Mesenchymal stem cell (in vitro differentiated cells and primary cell): ENCODE measurements around the gene AUTS2.

ENCODE experiments used
- DNase-seq: peaks from one replicate; pipeline ENCODE4 v3.0.0-alpha.2; 2013
- H2AFZ ChIP-seq: one replicate; pipeline ENCODE4 v1.6.1; 2013; ENCODE audit warnings: low read depth, mild to moderate bottlenecking, control low read depth, inconsistent platforms, low read length, moderate library complexity
- H2AK5ac ChIP-seq: 2 replicates; pipeline ENCODE4 v1.6.1; 2013; ENCODE audit warnings: low read length, moderate library complexity, mild to moderate bottlenecking, inconsistent platforms; ENCODE audit not compliant: severe bottlenecking
- H2BK120ac ChIP-seq: one replicate; pipeline ENCODE4 v1.6.1; 2013; ENCODE audit warnings: low read depth, mild to moderate bottlenecking, inconsistent platforms, low read length, moderate library complexity
- H2BK12ac ChIP-seq, 2 experiments: one replicate each; pipeline ENCODE4 v1.6.1; 2013; ENCODE audit warnings: inconsistent platforms in 2 of 2, low read length in 2 of 2, mild to moderate bottlenecking in 2 of 2, moderate library complexity in 2 of 2, control low read depth in 1 of 2
- H2BK15ac ChIP-seq: one replicate; pipeline ENCODE4 v1.6.1; 2013; ENCODE audit warnings: mild to moderate bottlenecking, low read depth, inconsistent platforms; ENCODE audit not compliant: poor library complexity, severe bottlenecking
- H2BK5ac ChIP-seq: 2 replicates; pipeline ENCODE4 v1.6.1; 2013; ENCODE audit warnings: low read depth, mild to moderate bottlenecking, low read length, control low read depth, inconsistent platforms; ENCODE audit not compliant: poor library complexity, severe bottlenecking
- H3K14ac ChIP-seq, 2 experiments: one replicate each; pipeline ENCODE4 v1.6.1; 2013; ENCODE audit warnings: inconsistent platforms in 2 of 2, low read length in 2 of 2, control low read depth in 1 of 2, mild to moderate bottlenecking in 1 of 2, moderate library complexity in 1 of 2
- H3K18ac ChIP-seq, 2 experiments: one replicate each; pipeline ENCODE4 v1.6.1; 2013; ENCODE audit warnings: inconsistent platforms in 2 of 2, low read length in 2 of 2, control low read depth in 1 of 2, low read depth in 1 of 2, mild to moderate bottlenecking in 1 of 2
- H3K23ac ChIP-seq, 2 experiments: one replicate each; pipeline ENCODE4 v1.6.1; 2013; ENCODE audit warnings: inconsistent platforms in 2 of 2, low read length in 2 of 2, mild to moderate bottlenecking in 2 of 2, moderate library complexity in 2 of 2, control low read depth in 1 of 2
- H3K27ac ChIP-seq: 2 replicates; pipeline ENCODE4 v1.5.1; 2013; ENCODE audit warnings: mild to moderate bottlenecking, moderate library complexity, low read length, control low read depth, inconsistent platforms; ENCODE audit not compliant: poor library complexity, severe bottlenecking
- H3K27me3 ChIP-seq, 2 experiments: 2 replicates each; pipeline versions ENCODE4 v1.6.1 to v1.7.0; 2013; ENCODE audit warnings: low read length in 2 of 2, mild to moderate bottlenecking in 2 of 2, moderate library complexity in 2 of 2, control low read depth in 1 of 2, inconsistent platforms in 1 of 2; ENCODE audit not compliant: control insufficient read depth in 1 of 2, insufficient read depth in 1 of 2
- H3K36me3 ChIP-seq, 2 experiments: 2 replicates each; pipeline versions ENCODE4 v1.6.1 to v1.7.0; 2013; ENCODE audit warnings: low read length in 2 of 2, control low read depth in 1 of 2, inconsistent platforms in 1 of 2, low read depth in 1 of 2, mild to moderate bottlenecking in 1 of 2; ENCODE audit not compliant: insufficient read depth in 2 of 2, control insufficient read depth in 1 of 2
- H3K4ac ChIP-seq, 2 experiments: one replicate each; pipeline ENCODE4 v1.6.1; 2013; ENCODE audit warnings: inconsistent platforms in 2 of 2, low read length in 2 of 2, mild to moderate bottlenecking in 2 of 2, moderate library complexity in 2 of 2, control low read depth in 1 of 2, low read depth in 1 of 2
- H3K4me1 ChIP-seq: 2 replicates; pipeline ENCODE4 v1.6.1; 2013; ENCODE audit warnings: low read depth, low read length, control low read depth; ENCODE audit not compliant: control insufficient read depth, insufficient read depth
- H3K4me2 ChIP-seq: 2 replicates; pipeline ENCODE4 v1.6.1; 2013; ENCODE audit warnings: low read length, mild to moderate bottlenecking, inconsistent platforms; ENCODE audit not compliant: poor library complexity, severe bottlenecking
- H3K4me3 ChIP-seq, 2 experiments: 2 replicates each; pipeline versions ENCODE4 v1.5.1 to v1.7.0; 2013; ENCODE audit warnings: low read length in 2 of 2, mild to moderate bottlenecking in 2 of 2, control low read depth in 1 of 2, low read depth in 1 of 2; ENCODE audit not compliant: insufficient read depth in 1 of 2
- H3K79me1 ChIP-seq: replicated peaks from 2 replicates; pipeline ENCODE4 v1.6.1; 2013; ENCODE audit warnings: mild to moderate bottlenecking, control low read depth, low read length, inconsistent platforms; ENCODE audit not compliant: poor library complexity, severe bottlenecking
- H3K9ac ChIP-seq: 2 replicates; pipeline ENCODE4 v1.7.0; 2013; ENCODE audit warnings: mild to moderate bottlenecking, low read length, moderate library complexity
- H3K9me3 ChIP-seq: 2 replicates; pipeline ENCODE4 v1.7.0; 2013; ENCODE audit warnings: mild to moderate bottlenecking, low read length; ENCODE audit not compliant: control insufficient read depth
- H4K8ac ChIP-seq: one replicate; pipeline ENCODE4 v1.6.1; 2013; ENCODE audit warnings: inconsistent platforms, mild to moderate bottlenecking, low read length, moderate library complexity
- H4K91ac ChIP-seq: one replicate; pipeline ENCODE4 v1.6.1; 2013; ENCODE audit warnings: mild to moderate bottlenecking, low read length, inconsistent platforms
- WGBS: methylation state at CpG from one replicate; pipeline ENCODE4 v1.1.7; 2013; ENCODE audit warnings: mixed read lengths; 5-methylcytosine and 5-hydroxymethylcytosine counted together

The AUTS2 gene

GRCh38 chr7:70711452-70711851 lies 1113.2 kb downstream of the AUTS2 start:
- no peak overlapping the region for H2BK15ac ChIP-seq
- no peak overlapping the region for H3K23ac ChIP-seq
- H4K8ac ChIP-seq, result no peak overlapping the region
- 78% methylated on average over 11 of the region's 11 CpGs for WGBS
- H2BK12ac ChIP-seq, result no peak overlapping the region
- no peak overlapping the region for H4K91ac ChIP-seq
- peaks cover 36% of the 10 kb centered on the region for H3K79me1 ChIP-seq
- no peak overlapping the region for H3K14ac ChIP-seq
- no peak overlapping the region for H3K18ac ChIP-seq
- no peak overlapping the region for H3K4me3 ChIP-seq
- H2AFZ ChIP-seq, result no peak overlapping the region
- no peak overlapping the region for H3K27ac ChIP-seq
- no peak overlapping the region for H2BK120ac ChIP-seq
- H2AK5ac ChIP-seq, result peak overlapping the region; percentile 65
- H3K4me2 ChIP-seq, result no peak overlapping the region
- no peak overlapping the region for H3K4ac ChIP-seq
- peaks cover 6% of the 10 kb centered on the region for H3K9me3 ChIP-seq
- no peaks in the 10 kb centered on the region for H3K36me3 ChIP-seq
- H3K4me1 ChIP-seq, result peaks cover 11% of the 10 kb centered on the region
- DNase-seq, result no peak
- H3K9ac ChIP-seq, result no peak overlapping the region
- H3K27me3 ChIP-seq, result no peaks in the 10 kb centered on the region
- H2BK5ac ChIP-seq, result no peak overlapping the region

- H3K18ac ChIP-seq, result no peak overlapping the region
- H3K36me3 ChIP-seq, result no peaks in the 10 kb centered on the region
- H2AK5ac ChIP-seq, result no peak overlapping the region
- 79% methylated on average over 3 of the region's 5 CpGs for WGBS
- H3K23ac ChIP-seq, result no peak overlapping the region
- no peak overlapping the region for H4K8ac ChIP-seq
- H2BK5ac ChIP-seq, result no peak overlapping the region
- H3K4me1 ChIP-seq, result peaks cover 13% of the 10 kb centered on the region
- peaks cover 39% of the 10 kb centered on the region for H3K79me1 ChIP-seq
- no peak overlapping the region for H3K14ac ChIP-seq
- H3K27me3 ChIP-seq, result no peaks in the 10 kb centered on the region
- no peak overlapping the region for H3K4me3 ChIP-seq
- H3K4ac ChIP-seq, result no peak overlapping the region
- no peak for DNase-seq
- no peak overlapping the region for H3K9ac ChIP-seq
- no peak overlapping the region for H2BK12ac ChIP-seq
- no peak overlapping the region for H2AFZ ChIP-seq
- H2BK120ac ChIP-seq, result no peak overlapping the region
- H3K27ac ChIP-seq, result no peak overlapping the region
- no peak overlapping the region for H4K91ac ChIP-seq
- H3K9me3 ChIP-seq, result peaks cover 6% of the 10 kb centered on the region
- no peak overlapping the region for H3K4me2 ChIP-seq
- H2BK15ac ChIP-seq, result no peak overlapping the region
These were observed 1114.7 kb downstream of the AUTS2 start for GRCh38 chr7:70712942-70713341.

GRCh38 chr7:70714506-70715038 lies 1116.3 kb downstream of the AUTS2 start:
- H4K8ac ChIP-seq, result no peak overlapping the region

GRCh38 chr7:70717553-70718329 lies 1119.5 kb downstream of the AUTS2 start:
- Histone ChIP-seq H3K23ac (no peak overlapping the region), H3K4me3 (no peak overlapping the region), H4K8ac (no peak overlapping the region), H2BK15ac (no peak overlapping the region), H3K9me3 (peaks cover 6% of the 10 kb centered on the region), H3K18ac (no peak overlapping the region), H4K91ac (no peak overlapping the region), H3K36me3 (no peaks in the 10 kb centered on the region), H3K27me3 (no peaks in the 10 kb centered on the region), H3K4me2 (no peak overlapping the region), H3K4ac (no peak overlapping the region), H3K27ac (no peak overlapping the region), H3K4me1 (peaks cover 4% of the 10 kb centered on the region), H3K9ac (no peak overlapping the region), H3K79me1 (peaks cover 31% of the 10 kb centered on the region), H2BK120ac (no peak overlapping the region), H2AK5ac (no peak overlapping the region), H3K14ac (no peak overlapping the region), H2BK5ac (no peak overlapping the region), H2BK12ac (no peak overlapping the region), H2AFZ (no peak overlapping the region)
- WGBS, result 93% methylated on average over 9 of the region's 9 CpGs
- no peak for DNase-seq

More at GRCh38 chr7:70714506-70715038, 1116.3 kb downstream of the AUTS2 start:
- Histone ChIP-seq H3K18ac (no peak overlapping the region), H3K79me1 (peaks cover 40% of the 10 kb centered on the region), H3K4me3 (no peak overlapping the region), H3K14ac (no peak overlapping the region), H3K4me1 (peaks cover 12% of the 10 kb centered on the region), H2AFZ (no peak overlapping the region), H3K23ac (no peak overlapping the region), H3K4ac (no peak overlapping the region), H3K27me3 (no peaks in the 10 kb centered on the region), H2BK15ac (no peak overlapping the region), H3K9ac (no peak overlapping the region), H2BK120ac (no peak overlapping the region), H3K27ac (no peak overlapping the region), H3K9me3 (peaks cover 6% of the 10 kb centered on the region), H2BK5ac (no peak overlapping the region), H3K36me3 (no peaks in the 10 kb centered on the region), H3K4me2 (no peak overlapping the region), H4K91ac (no peak overlapping the region), H2AK5ac (no peak overlapping the region), H2BK12ac (no peak overlapping the region)
- DNase-seq, result no peak
- 96% methylated on average over 6 of the region's 6 CpGs for WGBS
